ENCODE data around the gene MYL12A. TPM values are rescaled to one million over a fixed set of nuclear protein-coding genes. Genes with fewer than 3 reads are reported as not detected.

The MYL12A gene
- total RNA-seq, 1 experiment from 2014 or later: 284 TPM

GRCh38 chr18:3305354-3305762 is 57.8 kb downstream of the MYL12A start:
- H3K18ac ChIP-seq (ENCODE audit: insufficient read length, low read depth, low read length): no peak overlapping the region
- DNase-seq: no peak
- H4K20me1 ChIP-seq (ENCODE audit: control insufficient read depth, insufficient read depth, insufficient read length): no peaks in the 10 kb centered on the region
- no peaks in the 10 kb centered on the region for H3K79me1 ChIP-seq (ENCODE audit: insufficient read depth, low read depth, low read length, poor library complexity, severe bottlenecking)
- H3K9ac ChIP-seq (ENCODE audit: extremely low read depth, insufficient read length, low read length): no peak overlapping the region
- TF ChIP-seq CTCF (conservative IDR thresholded peaks at IDR 0.05): no peak
- no peak overlapping the region for H3K4ac ChIP-seq (ENCODE audit: low read depth, low read length)
- H3K4me1 Mint-ChIP-seq: peaks cover 13% of the 10 kb centered on the region in 2 experiments
- H3K14ac ChIP-seq (ENCODE audit: insufficient read depth, low read length): no peak overlapping the region
- H3K27ac Mint-ChIP-seq: no peak overlapping the region
- no peaks in the 10 kb centered on the region for H3K23me2 ChIP-seq (ENCODE audit: insufficient read length, low read depth, low read length, poor library complexity, severe bottlenecking)
- H2AK5ac ChIP-seq (ENCODE audit: insufficient read length, low read length): no peak overlapping the region
- no peak overlapping the region for H3T11ph ChIP-seq (ENCODE audit: low read length)
- no peak overlapping the region for H3K56ac ChIP-seq (ENCODE audit: insufficient read length, low read depth, low read length)
- no peaks in the 10 kb centered on the region for H3K27me3 Mint-ChIP-seq (ENCODE audit: low read depth)
- no peak overlapping the region for H3K23ac ChIP-seq (ENCODE audit: insufficient read length, low read depth, low read length)
- H4K91ac ChIP-seq (ENCODE audit: insufficient read length, low read depth, low read length): no peak overlapping the region
- no CpG with 5 or more reads among the region's 7 CpGs for whole genome bisulfite sequencing (ENCODE audit: extremely low coverage, insufficient read length, low lambda C conversion rate)
- H3K79me2 ChIP-seq (ENCODE audit: insufficient read depth, low read length): no peaks in the 10 kb centered on the region
- H3K4me2 ChIP-seq (ENCODE audit: insufficient read depth, insufficient read length, low read length): no peak overlapping the region
- no peaks in the 10 kb centered on the region for H3K9me3 ChIP-seq (ENCODE audit: control insufficient read depth, low read depth, low read length)
- no peak overlapping the region for H2BK20ac ChIP-seq (ENCODE audit: low read depth, low read length, poor library complexity, severe bottlenecking)
- H3K4me1 ChIP-seq (ENCODE audit: insufficient read depth, low read length): peaks cover 6% of the 10 kb centered on the region; the same call in 1 of the 2 replicates
- H2BK12ac ChIP-seq (ENCODE audit: insufficient read length, low read depth, low read length): no peak overlapping the region
- no peaks in the 10 kb centered on the region for H3K9me3 Mint-ChIP-seq
- H3K36me3 Mint-ChIP-seq (ENCODE audit: insufficient read depth in 1 of 3, low read depth in 3 of 3): peaks cover 0 to 4% (median 0%) of the 10 kb centered on the region in 3 experiments; a peak in 2 of 7 replicates
- H3K27me3 ChIP-seq (ENCODE audit: insufficient read depth, low read length): no peaks in the 10 kb centered on the region
- H4K8ac ChIP-seq (replicated peaks; ENCODE audit: insufficient read length, low read depth, low read length): no peak overlapping the region
- H2AFZ ChIP-seq (ENCODE audit: low read length): no peak overlapping the region
- no peak overlapping the region for H3K4me3 Mint-ChIP-seq
- H2BK15ac ChIP-seq (ENCODE audit: low read depth, low read length): no peak overlapping the region
- no peak overlapping the region for H2BK5ac ChIP-seq (ENCODE audit: insufficient read length, low read length)
- no peak overlapping the region for H4K5ac ChIP-seq (ENCODE audit: insufficient read length, low read depth, low read length)
- H2BK120ac ChIP-seq (ENCODE audit: low read depth, low read length, poor library complexity, severe bottlenecking): no peak overlapping the region
- no peak overlapping the region for H3K27ac ChIP-seq (ENCODE audit: insufficient read length, low read depth, low read length)

Other genes starting within 250 kb of the MYL12A start
- 9.2 and 9.9 TPM in 2 replicates for gene LPIN2, start 234.7 kb upstream of the MYL12A start, total RNA-seq (2021)
- gene MYOM1, start 27.8 kb upstream of the MYL12A start, total RNA-seq (2021): 0.17 and 0.20 TPM in 2 replicates
- 166 and 180 TPM in 2 replicates for gene MYL12B, start 14.3 kb downstream of the MYL12A start, total RNA-seq (2021)
- 251 and 261 TPM in 2 replicates for gene TGIF1, start 202.4 kb downstream of the MYL12A start, total RNA-seq (2021)